H1 (cell line): ENCODE results near the gene PITPNC1. TPM values are rescaled to one million over a fixed set of nuclear protein-coding genes. Genes with fewer than 3 reads are reported as not detected.

ENCODE experiments used
- CTCF ChIA-PET: fragments of 300-600 bp; sonication (Branson Sonifier 250); formaldehyde crosslinking; loops from one replicate; lab custom pipeline; 2021; ENCODE audit not compliant: partially characterized antibody; lab: Charles Lee
- POLR2A ChIA-PET: fragments of 300-600 bp; sonication (Branson Sonifier 250); formaldehyde crosslinking; loops from one replicate; lab custom pipeline; 2021; ENCODE audit warnings: inconsistent platforms; ENCODE audit not compliant: partially characterized antibody; lab: Charles Lee
- DNase-seq, 2 experiments: peaks; one replicate each; pipeline versions ENCODE4 v3.0.0 to v3.0.0-alpha.2; 2010 to 2022; ENCODE audit warnings: low spot score in 2 of 2, low read depth in 1 of 2, mixed read lengths in 1 of 2
- FAIRE-seq: peaks from 2 replicates; lab custom pipeline; 2011; peaks lifted over from hg19 to GRCh38; lab: Jason Lieb, UNC
- H2AFZ ChIP-seq: 2 replicates; pipeline ENCODE4 v1.8.1; 2012; ENCODE audit warnings: low read length, inconsistent platforms
- H2AK5ac ChIP-seq: 2 replicates; pipeline ENCODE4 v1.6.1; 2013; ENCODE audit warnings: low read depth, low read length
- H2BK120ac ChIP-seq: replicated peaks from 2 replicates; pipeline ENCODE3; 2013; ENCODE audit warnings: low read depth, low read length, inconsistent platforms
- H2BK12ac ChIP-seq: 2 replicates; pipeline ENCODE4 v1.6.1; 2013; ENCODE audit warnings: low read depth, low read length
- H2BK15ac ChIP-seq: 2 replicates; pipeline ENCODE4 v1.6.1; 2013; ENCODE audit warnings: low read length
- H2BK20ac ChIP-seq: 2 replicates; pipeline ENCODE4 v1.6.1; 2013; ENCODE audit warnings: low read length
- H2BK5ac ChIP-seq: 2 replicates; pipeline ENCODE4 v1.6.1; 2013; ENCODE audit warnings: low read depth, low read length
- H3K14ac ChIP-seq: 2 replicates; pipeline ENCODE4 v1.6.1; 2013; ENCODE audit warnings: inconsistent platforms; ENCODE audit not compliant: insufficient read length
- H3K18ac ChIP-seq: 2 replicates; pipeline ENCODE4 v1.6.1; 2013; ENCODE audit warnings: low read length; ENCODE audit errors: extremely low read depth
- H3K23ac ChIP-seq: 2 replicates; pipeline ENCODE4 v1.6.1; 2013; ENCODE audit warnings: inconsistent platforms; ENCODE audit not compliant: insufficient read length
- H3K23me2 ChIP-seq: 2 replicates; pipeline ENCODE4 v1.6.1; 2013; ENCODE audit warnings: low read depth, low read length
- H3K27ac ChIP-seq: 2 replicates; pipeline ENCODE4 v1.6.1; 2011; ENCODE audit warnings: low read depth, low read length, inconsistent platforms
- H3K27me3 ChIP-seq, 4 experiments: replicated peaks in 1 of 4; 1 replicate in 1 of 4; 2 replicates in 3 of 4; pipeline versions ENCODE4 v1.6.1 to v1.8.1; 2011 to 2013; ENCODE audit warnings: low read length in 3 of 4, mild to moderate bottlenecking in 3 of 4, inconsistent platforms in 2 of 4, mixed read lengths in 2 of 4, moderate library complexity in 1 of 4; ENCODE audit not compliant: control insufficient read depth in 3 of 4, insufficient read depth in 3 of 4; ENCODE audit errors: extremely low read depth in 1 of 4
- H3K36me3 ChIP-seq, 4 experiments: 2 replicates each; pipeline versions ENCODE4 v1.6.1 to v1.8.1; 2011 to 2013; ENCODE audit warnings: mild to moderate bottlenecking in 4 of 4, low read length in 3 of 4, moderate library complexity in 2 of 4, control low read depth in 1 of 4, inconsistent platforms in 1 of 4; ENCODE audit not compliant: insufficient read depth in 4 of 4, control insufficient read depth in 2 of 4
- H3K4ac ChIP-seq: replicated peaks from 2 replicates; pipeline ENCODE3; 2013; ENCODE audit warnings: low read length, low read depth, mixed read lengths, inconsistent platforms; ENCODE audit not compliant: insufficient read length
- H3K4me1 ChIP-seq, 4 experiments: replicated peaks in 1 of 4; 1 replicate in 1 of 4; 2 replicates in 3 of 4; pipeline versions ENCODE4 v1.6.1 to v1.8.1; 2011 to 2013; ENCODE audit warnings: low read length in 3 of 4, inconsistent platforms in 2 of 4, mixed read lengths in 1 of 4; ENCODE audit not compliant: insufficient read depth in 4 of 4, control insufficient read depth in 3 of 4
- H3K4me2 ChIP-seq, 2 experiments: 2 replicates each; pipeline versions ENCODE4 v1.6.1 to v1.8.1; 2011 to 2013; ENCODE audit warnings: low read depth in 2 of 2, low read length in 2 of 2, control low read depth in 1 of 2, inconsistent platforms in 1 of 2, mild to moderate bottlenecking in 1 of 2; ENCODE audit not compliant: insufficient read depth in 1 of 2
- H3K4me3 ChIP-seq, 4 experiments: fragments of 200-600, 300-600 bp in 1 of 4; sonication (generic), shearing (Covaris generic), sonication (Bioruptor Twin) in 1 of 4; 2 replicates each; pipeline versions ENCODE4 v1.5.1 to v1.8.1; 2011 to 2016; ENCODE audit warnings: low read length in 4 of 4, low read depth in 3 of 4, control low read depth in 2 of 4, inconsistent platforms in 2 of 4, mild to moderate bottlenecking in 2 of 4, mixed read lengths in 1 of 4, moderate library complexity in 1 of 4; ENCODE audit not compliant: insufficient read depth in 2 of 4; ENCODE audit errors: extremely low read depth in 1 of 4
- H3K56ac ChIP-seq: replicated peaks from 2 replicates; pipeline ENCODE3; 2013; ENCODE audit warnings: low read depth, mild to moderate bottlenecking, mixed read lengths, low read length, inconsistent platforms; ENCODE audit not compliant: insufficient read length
- H3K79me1 ChIP-seq: 2 replicates; pipeline ENCODE4 v1.6.1; 2013; ENCODE audit warnings: low read depth, low read length, control low read depth
- H3K79me2 ChIP-seq, 2 experiments: 2 replicates each; pipeline versions ENCODE4 v1.6.1 to v1.8.1; 2012 to 2013; ENCODE audit warnings: low read length in 2 of 2, mild to moderate bottlenecking in 2 of 2, inconsistent platforms in 1 of 2; ENCODE audit not compliant: insufficient read depth in 2 of 2, control insufficient read depth in 1 of 2
- H3K9ac ChIP-seq, 4 experiments: replicated peaks in 1 of 4; 1 replicate in 1 of 4; 2 replicates in 3 of 4; pipeline versions ENCODE4 v1.6.1 to v1.8.1; 2011 to 2013; ENCODE audit warnings: low read depth in 3 of 4, low read length in 3 of 4, control low read depth in 2 of 4, mild to moderate bottlenecking in 2 of 4, moderate library complexity in 2 of 4, inconsistent platforms in 1 of 4; ENCODE audit errors: extremely low read depth in 1 of 4
- H3K9me3 ChIP-seq, 2 experiments: 2 replicates each; pipeline versions ENCODE4 v1.6.1 to v1.8.1; 2012 to 2013; ENCODE audit warnings: mild to moderate bottlenecking in 2 of 2, moderate library complexity in 2 of 2, control low read depth in 1 of 2, inconsistent platforms in 1 of 2, low read depth in 1 of 2, low read length in 1 of 2, mixed read lengths in 1 of 2; ENCODE audit not compliant: insufficient read depth in 2 of 2
- H4K20me1 ChIP-seq, 2 experiments: replicated peaks in 1 of 2; 2 replicates each; pipeline versions ENCODE3 to v1.8.1; 2011 to 2013; ENCODE audit warnings: inconsistent platforms in 2 of 2, low read length in 2 of 2, mild to moderate bottlenecking in 1 of 2; ENCODE audit not compliant: insufficient read depth in 2 of 2, control insufficient read depth in 1 of 2
- H4K5ac ChIP-seq: 2 replicates; pipeline ENCODE4 v1.6.1; 2013; ENCODE audit warnings: low read length, low read depth, mixed read lengths, inconsistent platforms; ENCODE audit not compliant: insufficient read length
- H4K8ac ChIP-seq: 2 replicates; pipeline ENCODE4 v1.8.0; 2013; ENCODE audit warnings: mild to moderate bottlenecking, moderate library complexity, low read length, inconsistent platforms; ENCODE audit not compliant: insufficient read depth; ENCODE audit errors: extremely low read depth
- H4K91ac ChIP-seq: replicated peaks from 2 replicates; pipeline ENCODE3; 2013; ENCODE audit warnings: low read length, mixed read lengths, inconsistent platforms; ENCODE audit not compliant: insufficient read length
- CBX5 ChIP-seq: fragments of 300-800, 300-1000 bp; sonication (generic); IDR thresholded peaks from 2 replicates; pipeline ENCODE4 v1.7.1; 2016; ENCODE audit warnings: antibody characterized with exemption, low read length, low read depth
- CTCF ChIP-seq, 3 experiments: IDR thresholded peaks; 1 replicate in 2 of 3; 2 replicates in 1 of 3; pipeline versions ENCODE4 v1.5.1 to v1.6.1; 2011; ENCODE audit warnings: low read length in 3 of 3, mild to moderate bottlenecking in 3 of 3, inconsistent platforms in 2 of 3, low read depth in 1 of 3, moderate library complexity in 1 of 3; ENCODE audit not compliant: insufficient read depth in 1 of 3; ENCODE audit errors: control extremely low read depth in 1 of 3
- EZH2 ChIP-seq: fragments of 200-600 bp; sonication (generic); IDR thresholded peaks from 2 replicates; pipeline ENCODE4 v1.7.1; 2012; ENCODE audit warnings: low read depth, mild to moderate bottlenecking, moderate library complexity, low read length, inconsistent platforms; ENCODE audit not compliant: severe bottlenecking
- KDM1A ChIP-seq: fragments of 200-600, 300-600 bp; sonication (generic); IDR thresholded peaks from 2 replicates; pipeline ENCODE4 v1.7.1; 2016; ENCODE audit warnings: mild to moderate bottlenecking, low read length, borderline replicate concordance
- POLR2AphosphoS5 ChIP-seq: IDR thresholded peaks from 2 replicates; pipeline ENCODE4 v1.6.1; 2011; ENCODE audit warnings: low read depth, low read length
- POU5F1 ChIP-seq: IDR thresholded peaks from 2 replicates; pipeline ENCODE4 v1.6.1; 2011; ENCODE audit warnings: low read depth, mild to moderate bottlenecking, low read length, moderate library complexity
- SP4 ChIP-seq: IDR thresholded peaks from 2 replicates; pipeline ENCODE4 v1.6.1; 2012; ENCODE audit warnings: low read length, inconsistent platforms
- TBP ChIP-seq: IDR thresholded peaks from 2 replicates; pipeline ENCODE4 v1.6.1; 2011; ENCODE audit warnings: low read depth, low read length, improper control_type of control experiment
- TCF12 ChIP-seq: IDR thresholded peaks from 2 replicates; pipeline ENCODE4 v1.6.1; 2011; ENCODE audit warnings: low read depth, mild to moderate bottlenecking, low read length
- WGBS, 2 experiments: shearing (Covaris generic) in 1 of 2; methylation state at CpG; one replicate each; pipeline versions ENCODE4 v1.1.6 to v1.1.7; 2013 to 2015; ENCODE audit warnings: low lambda C conversion rate in 2 of 2, mixed read lengths in 2 of 2, inconsistent platforms in 1 of 2, low coverage in 1 of 2, missing lambda C conversion rate in 1 of 2; ENCODE audit not compliant: insufficient replicate concordance in 2 of 2, insufficient coverage in 1 of 2, insufficient read length in 1 of 2; ENCODE audit errors: extremely low coverage in 1 of 2, missing lambda C conversion rate in 1 of 2; 5-methylcytosine and 5-hydroxymethylcytosine counted together
- polyA plus RNA-seq, 7 experiments: library from polyadenylated mRNA; depleted of rRNA in 3 of 7; stranded (reverse) in 5 of 7; unstranded in 2 of 7; fragments of >200 nt in 5 of 7; fragments of 200-250 nt in 2 of 7; gene quantifications; 1 replicate in 5 of 7; 2 replicates in 1 of 7; 4 replicates in 1 of 7; pipeline versions ENCODE4 v1.2.1 to v1.2.3, GENCODE V29; 2011 to 2013; ENCODE audit warnings: missing spikeins in 2 of 7, mixed read lengths in 2 of 7
- total RNA-seq: library from RNA; stranded (reverse); fragmentation: NEBNext Ultra II Directional; extraction: Animal tissue kit (Norgen Biotek cat#: 25700); gene quantifications from 2 replicates; pipeline ENCODE4 v1.2.1, GENCODE V29; 2021

Gene PITPNC1
- total and polyA plus RNA-seq, 2 of the 8 experiments (the other 6 are each of a cell fraction or from before 2014, with no cell fraction given) = 17.6 to 54.7 TPM

- TF ChIP-seq SP4 (no peak), CBX5 (no peak), EZH2 (no peak), POU5F1 (no peak), KDM1A (no peak), POLR2AphosphoS5 (no peak), CTCF (IDR thresholded peaks at IDR 0.05; ENCODE audit: control extremely low read depth in 1 of 3, insufficient read depth in 1 of 3, low read depth in 1 of 3, low read length in 3 of 3) (no peak), TBP (no peak), TCF12 (no peak)
- Histone ChIP-seq H3K36me3 (no peaks in the 10 kb centered on the region), H3K4me1 (no peaks in the 10 kb centered on the region), H2BK20ac (no peak overlapping the region), H3K27me3 (no peaks in the 10 kb centered on the region), H2BK15ac (no peak overlapping the region), H4K8ac (no peak overlapping the region; the same call in 1 of the 2 replicates), H3K23ac (no peak overlapping the region), H3K4me2 (no peak overlapping the region), H2AK5ac (no peak overlapping the region), H2BK5ac (no peak overlapping the region), H3K4me3 (no peak overlapping the region), H3K18ac (no peak overlapping the region), H3K79me2 (no peaks in the 10 kb centered on the region), H3K4ac (no peak overlapping the region), H2BK120ac (no peak overlapping the region), H3K56ac (no peak overlapping the region), H3K27ac (no peak overlapping the region), H3K23me2 (no peaks in the 10 kb centered on the region), H3K9ac (no peak overlapping the region), H4K5ac (no peak overlapping the region), H2BK12ac (no peak overlapping the region), H3K79me1 (no peaks in the 10 kb centered on the region), H3K14ac (no peak overlapping the region), H2AFZ (no peak overlapping the region), H3K9me3 (no peaks in the 10 kb centered on the region), H4K91ac (no peak overlapping the region), H4K20me1 (no peaks in the 10 kb centered on the region)
- POLR2A ChIA-PET = interaction anchor here (0.9 kb wide), 1 partner anchor 123 kb away, joined by 3 read pairs; no protein-coding TSS in a partner anchor
- DNase-seq (no peak), FAIRE-seq (no peak)
- CTCF ChIA-PET = interaction anchor here (0.8 to 1.7 kb wide), 6 partner anchors 9 to 233 kb away, joined by 3 to 10 read pairs (median 3); no protein-coding TSS in a partner anchor
- 98% methylated on average over 8 of the region's 8 CpGs; no CpG with 5 or more reads in 1 of the 2 experiments for WGBS, 2 experiments
These were observed 243.6 kb downstream of the PITPNC1 start for GRCh38 chr17:67620636-67621035.
